NCI-H82 (cell line): ENCODE results near the gene PGAP1.

Source experiments
- DNase-seq: peaks from one replicate; lab custom pipeline; 2025; lab: John Stamatoyannopoulos, UW

The PGAP1 gene, protein sequence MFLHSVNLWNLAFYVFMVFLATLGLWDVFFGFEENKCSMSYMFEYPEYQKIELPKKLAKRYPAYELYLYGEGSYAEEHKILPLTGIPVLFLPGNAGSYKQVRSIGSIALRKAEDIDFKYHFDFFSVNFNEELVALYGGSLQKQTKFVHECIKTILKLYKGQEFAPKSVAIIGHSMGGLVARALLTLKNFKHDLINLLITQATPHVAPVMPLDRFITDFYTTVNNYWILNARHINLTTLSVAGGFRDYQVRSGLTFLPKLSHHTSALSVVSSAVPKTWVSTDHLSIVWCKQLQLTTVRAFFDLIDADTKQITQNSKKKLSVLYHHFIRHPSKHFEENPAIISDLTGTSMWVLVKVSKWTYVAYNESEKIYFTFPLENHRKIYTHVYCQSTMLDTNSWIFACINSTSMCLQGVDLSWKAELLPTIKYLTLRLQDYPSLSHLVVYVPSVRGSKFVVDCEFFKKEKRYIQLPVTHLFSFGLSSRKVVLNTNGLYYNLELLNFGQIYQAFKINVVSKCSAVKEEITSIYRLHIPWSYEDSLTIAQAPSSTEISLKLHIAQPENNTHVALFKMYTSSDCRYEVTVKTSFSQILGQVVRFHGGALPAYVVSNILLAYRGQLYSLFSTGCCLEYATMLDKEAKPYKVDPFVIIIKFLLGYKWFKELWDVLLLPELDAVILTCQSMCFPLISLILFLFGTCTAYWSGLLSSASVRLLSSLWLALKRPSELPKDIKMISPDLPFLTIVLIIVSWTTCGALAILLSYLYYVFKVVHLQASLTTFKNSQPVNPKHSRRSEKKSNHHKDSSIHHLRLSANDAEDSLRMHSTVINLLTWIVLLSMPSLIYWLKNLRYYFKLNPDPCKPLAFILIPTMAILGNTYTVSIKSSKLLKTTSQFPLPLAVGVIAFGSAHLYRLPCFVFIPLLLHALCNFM

DNA sequence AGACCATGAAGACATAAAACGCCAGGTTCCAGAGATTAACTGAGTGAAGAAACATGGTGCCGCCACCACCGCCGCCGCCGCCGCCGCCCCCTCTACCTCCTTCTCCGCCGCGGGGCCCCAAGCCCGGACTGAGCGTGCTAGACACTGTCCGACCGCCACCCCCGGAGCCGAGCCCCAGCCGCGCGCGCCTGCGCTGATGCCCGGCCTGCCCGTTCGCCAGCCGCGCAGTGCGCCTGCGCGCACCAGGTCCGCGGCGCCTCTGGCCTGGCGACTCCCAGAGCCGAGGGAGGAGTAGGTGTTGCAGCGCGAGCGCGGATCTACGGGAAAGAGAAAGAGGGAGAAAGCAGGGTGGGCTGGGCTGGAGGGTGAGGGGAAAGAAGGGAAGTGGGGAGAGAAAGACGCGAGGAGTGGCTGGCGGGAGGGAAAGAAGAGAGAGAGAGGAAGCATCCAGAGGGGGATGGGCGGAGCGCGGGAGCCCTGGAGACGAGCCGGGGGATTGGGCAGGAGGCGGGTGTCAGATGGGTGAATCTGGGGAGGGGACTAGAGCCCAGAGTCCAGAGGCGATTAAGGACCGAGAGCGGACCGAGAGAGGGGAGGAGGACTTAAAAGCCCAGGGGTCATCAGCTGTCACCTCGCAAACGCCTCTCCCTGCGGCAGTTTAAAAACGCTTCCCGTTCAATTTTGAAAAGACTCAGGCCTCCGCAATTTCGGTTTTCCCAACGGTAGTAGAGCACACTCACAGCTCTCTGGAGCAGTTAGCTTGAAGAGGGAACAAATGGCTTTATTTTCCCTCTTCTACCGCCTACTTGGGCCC lies at the start of gene PGAP1:
Gene PGAP1 (minus strand): TSS at position 146 of the 814 bp plus-strand sequence. CDS start 91 bp downstream, at position 55.
- DNase-seq = peak; percentile 98

DNA sequence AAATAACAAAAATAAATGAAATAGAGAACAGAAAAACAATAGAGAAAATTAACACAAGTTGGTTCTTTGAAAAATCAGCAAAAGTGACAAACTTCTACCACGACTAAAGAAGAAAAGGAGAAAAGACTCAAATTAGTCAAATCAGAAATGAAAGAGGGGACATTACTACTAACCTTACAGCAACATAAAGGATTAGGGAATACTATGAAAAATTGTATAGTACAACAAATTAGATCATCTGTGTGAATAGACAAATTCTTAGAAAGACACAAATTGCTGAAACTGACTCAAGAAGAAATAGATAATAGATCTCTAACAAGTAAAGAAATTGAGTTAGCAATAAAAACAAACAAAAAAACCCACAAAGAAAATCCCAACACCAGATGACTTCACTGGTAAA lies 48.5 kb upstream of the PGAP1 start:
- DNase-seq = no peak

DNA sequence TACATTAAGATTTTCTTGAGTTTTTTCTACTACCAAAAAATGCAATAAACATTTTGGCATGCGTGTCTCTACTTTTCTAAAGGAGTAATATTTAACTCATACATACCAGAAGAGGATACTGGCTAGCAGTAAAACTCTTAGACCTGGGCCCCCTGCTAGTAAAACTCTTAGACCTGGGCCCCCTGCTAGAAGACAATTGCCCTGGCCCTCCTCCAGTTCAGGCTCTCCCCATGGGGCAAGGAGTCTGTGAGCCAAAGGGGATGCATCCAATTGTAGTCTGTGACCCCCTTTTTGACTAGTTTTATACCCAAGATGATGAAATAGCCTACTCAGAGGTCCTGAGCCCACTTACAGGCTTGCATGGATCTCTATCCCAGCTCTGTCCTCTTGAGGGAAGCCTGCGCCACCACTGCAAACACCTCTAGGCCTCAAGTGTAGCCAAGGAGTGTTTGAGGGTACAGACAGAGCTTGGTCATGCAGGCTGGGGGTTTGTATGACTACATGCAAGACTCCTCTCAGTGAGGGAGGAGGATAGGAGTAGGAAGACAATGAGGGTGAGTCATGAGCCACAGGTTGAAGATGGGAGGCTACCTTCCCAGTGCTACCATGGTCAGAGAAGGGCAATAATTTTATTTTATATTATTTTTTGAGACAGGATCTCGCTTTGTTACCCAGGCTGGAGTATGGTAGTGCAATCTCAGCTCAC lies 45.2 kb upstream of the PGAP1 start:
- DNase-seq = no peak

DNA sequence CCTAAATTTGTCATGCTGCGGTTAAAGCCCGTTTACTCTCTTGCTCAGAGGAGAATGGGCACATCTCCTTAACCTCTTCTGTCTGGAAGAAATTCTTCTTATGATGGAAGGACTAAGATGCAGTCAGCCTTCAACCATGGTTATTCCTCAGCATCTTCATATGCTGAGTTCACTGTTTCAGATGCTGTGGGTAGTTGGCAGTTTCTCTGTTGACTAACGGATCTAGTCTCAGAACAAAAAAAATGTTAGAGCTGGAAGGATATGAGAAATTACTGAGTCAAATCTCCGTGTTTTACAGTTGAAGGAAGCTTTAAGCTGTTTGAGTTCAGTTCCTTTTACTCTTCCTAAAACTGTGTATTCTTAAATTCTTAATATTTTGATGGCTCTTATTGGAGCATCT lies 43.6 kb upstream of the PGAP1 start:
- no peak for DNase-seq

DNA sequence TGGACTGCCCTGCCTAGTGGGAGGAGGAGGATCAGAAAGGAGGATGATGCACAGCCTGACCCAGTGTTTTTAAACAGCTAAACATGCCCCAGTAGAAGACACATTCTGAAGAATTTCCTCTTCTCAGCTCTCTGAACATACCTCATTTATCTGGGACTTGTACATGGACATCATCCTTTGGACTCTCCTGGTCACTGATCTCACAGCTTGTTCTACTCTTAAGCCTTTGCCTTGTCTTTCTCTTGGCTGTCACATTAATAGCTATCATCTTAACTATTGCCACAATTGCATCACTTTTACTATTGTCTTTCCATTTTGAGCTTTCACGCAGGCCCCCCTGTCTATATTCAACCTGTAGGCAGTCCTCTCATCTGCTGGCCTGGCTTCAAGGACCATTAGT lies 42.0 kb upstream of the PGAP1 start:
- no peak for DNase-seq

DNA sequence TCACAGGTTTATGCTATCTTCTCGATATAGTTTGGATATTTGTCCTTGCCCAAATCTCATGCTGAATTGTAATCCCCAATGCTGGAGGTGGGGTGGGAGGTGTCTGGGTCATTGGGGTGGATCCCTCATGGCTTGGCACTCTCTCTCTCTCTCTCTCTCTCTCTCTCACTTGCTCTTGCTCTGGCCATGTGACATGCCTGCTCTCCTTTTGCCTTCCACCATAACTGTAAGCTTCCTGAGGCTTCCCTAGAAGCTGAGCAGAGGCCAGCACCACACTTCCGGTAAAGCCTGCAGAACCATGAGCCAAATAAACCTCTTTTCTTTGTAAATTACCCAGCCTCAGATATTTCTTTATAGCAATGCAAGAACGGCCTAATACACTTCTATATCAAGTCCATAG lies 41.3 kb upstream of the PGAP1 start:
- DNase-seq = no peak

DNA sequence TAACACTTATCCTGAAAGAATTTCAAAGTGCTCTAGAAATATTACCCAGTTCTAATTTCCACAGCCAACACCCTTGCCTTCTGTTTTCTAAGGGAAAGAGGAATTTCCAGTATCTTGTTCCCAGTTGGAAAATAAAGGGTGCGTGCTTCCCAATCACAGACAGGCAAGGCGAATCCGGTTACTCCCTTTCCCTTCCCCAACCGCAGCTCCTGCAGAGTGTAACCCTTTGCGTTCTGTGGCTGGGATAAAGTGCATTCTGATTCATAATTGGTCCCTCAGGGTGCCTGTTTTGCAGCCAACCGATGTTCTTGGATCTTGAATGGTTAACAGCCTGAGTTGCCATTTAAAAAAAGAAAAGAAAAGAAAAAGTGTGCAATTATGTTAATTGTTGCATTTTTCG lies 40.6 kb upstream of the PGAP1 start:
- DNase-seq = no peak

DNA sequence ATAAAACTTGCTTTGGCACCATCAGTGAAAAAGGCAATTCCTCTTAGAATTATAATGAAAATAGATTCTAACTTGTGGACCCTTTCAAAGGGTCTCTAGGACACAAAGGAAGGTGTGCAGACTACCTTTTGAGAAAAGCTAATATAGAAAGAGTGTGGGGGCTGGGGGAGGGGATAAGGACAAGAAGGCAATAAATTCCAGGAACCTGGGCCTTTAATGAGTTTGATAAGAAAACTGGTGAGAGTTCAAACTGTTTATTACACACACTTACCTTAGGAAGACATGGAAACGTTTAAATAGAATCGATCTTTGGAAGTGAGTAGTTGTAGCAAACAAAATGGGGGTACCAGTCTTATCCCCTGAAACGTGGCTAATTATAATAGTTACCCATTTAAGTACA lies 39.6 kb upstream of the PGAP1 start:
- no peak for DNase-seq

DNA sequence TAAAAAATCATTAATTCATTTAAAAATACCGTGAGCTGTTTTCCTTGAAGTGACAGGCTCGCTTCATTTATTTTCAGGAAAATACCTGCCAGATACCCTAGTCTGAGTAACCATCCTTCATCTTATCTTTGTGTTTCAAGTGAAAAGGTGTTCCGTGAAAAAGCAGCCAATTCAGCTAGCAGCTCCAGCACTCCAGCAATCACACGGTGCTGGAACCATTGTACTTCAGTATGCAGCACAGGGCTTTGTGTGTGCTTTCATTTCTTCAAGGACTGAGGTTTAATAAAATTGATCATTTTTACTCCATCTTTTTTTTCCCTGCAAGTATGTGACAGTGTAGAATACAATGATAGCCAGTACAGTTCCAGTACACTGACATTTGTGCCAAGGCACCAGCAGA lies 39.1 kb upstream of the PGAP1 start:
- no peak for DNase-seq

DNA sequence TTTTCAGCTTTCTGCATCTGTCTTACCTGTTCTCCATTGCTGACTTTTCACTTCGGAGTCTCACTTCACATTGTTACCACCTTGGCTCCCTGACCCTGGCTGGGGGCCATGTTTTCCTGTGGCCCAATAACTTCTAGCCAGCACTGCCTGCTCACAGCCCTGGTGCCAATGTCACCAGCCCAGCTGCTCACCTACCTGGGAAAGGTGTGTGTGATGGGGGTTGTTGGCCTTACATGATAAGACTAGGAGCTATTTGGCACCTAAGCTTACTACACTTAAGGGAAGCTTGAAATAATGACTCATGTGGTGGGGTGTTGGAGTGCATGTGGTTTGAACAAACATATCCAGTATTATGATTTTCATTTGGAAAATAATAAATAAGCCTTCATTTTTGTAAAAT lies 37.5 kb upstream of the PGAP1 start:
- no peak for DNase-seq

DNA sequence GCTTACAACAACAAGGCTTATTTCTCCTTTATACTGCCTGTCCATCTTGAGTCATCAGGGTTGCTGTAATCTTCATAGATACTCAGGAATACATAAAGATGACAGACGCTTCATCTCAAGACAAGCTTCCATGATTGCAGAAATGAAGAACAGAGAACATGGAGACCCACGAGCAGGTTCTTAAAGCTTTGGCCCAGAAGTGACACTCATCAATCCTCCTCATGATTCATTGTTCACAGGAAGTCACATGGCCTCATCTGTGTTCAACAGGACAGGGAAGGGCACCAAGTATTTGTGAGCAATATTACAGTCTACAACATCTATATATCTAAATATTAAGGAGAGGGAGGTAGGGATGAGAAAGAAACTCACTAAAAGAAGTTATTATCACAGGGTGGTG lies 36.5 kb upstream of the PGAP1 start:
- DNase-seq = no peak

DNA sequence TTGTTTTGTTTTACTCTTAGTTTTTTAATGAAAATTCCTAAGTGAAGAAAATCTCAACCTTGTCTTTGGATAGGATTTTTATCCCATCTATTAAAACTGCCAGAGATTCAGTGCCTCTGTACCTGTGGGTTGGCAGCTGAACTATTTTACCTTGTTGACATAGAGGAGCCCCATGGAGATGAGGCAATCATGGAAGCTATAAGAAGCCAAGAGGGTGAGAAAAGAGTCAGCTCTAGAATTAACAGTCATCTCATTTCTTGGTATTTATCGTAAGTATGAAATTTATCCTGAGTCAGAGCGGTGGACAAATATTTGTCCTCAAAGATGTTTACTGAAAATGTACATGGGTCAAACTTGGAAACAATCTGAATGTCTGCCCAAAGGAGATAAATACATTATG lies 35.8 kb upstream of the PGAP1 start:
- DNase-seq = no peak

DNA sequence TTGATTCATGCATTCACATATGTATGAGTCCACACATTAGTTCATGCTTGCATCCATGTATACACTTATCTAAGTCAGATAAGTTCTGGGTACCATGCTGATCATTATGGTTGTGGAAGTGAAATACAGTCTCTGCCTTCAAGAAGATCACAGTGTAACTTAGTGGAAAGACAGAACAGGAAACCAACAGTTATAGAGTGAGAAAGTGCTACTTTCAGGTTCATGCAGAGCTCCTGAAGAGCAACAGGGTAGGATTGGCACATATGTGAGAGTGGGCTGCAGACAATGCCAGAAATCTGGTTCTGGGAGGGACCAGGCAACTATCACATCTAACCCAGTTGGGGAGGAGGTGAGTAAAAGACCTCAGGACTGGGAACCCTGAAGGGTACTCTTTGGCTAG lies 35.4 kb upstream of the PGAP1 start:
- DNase-seq = no peak

DNA sequence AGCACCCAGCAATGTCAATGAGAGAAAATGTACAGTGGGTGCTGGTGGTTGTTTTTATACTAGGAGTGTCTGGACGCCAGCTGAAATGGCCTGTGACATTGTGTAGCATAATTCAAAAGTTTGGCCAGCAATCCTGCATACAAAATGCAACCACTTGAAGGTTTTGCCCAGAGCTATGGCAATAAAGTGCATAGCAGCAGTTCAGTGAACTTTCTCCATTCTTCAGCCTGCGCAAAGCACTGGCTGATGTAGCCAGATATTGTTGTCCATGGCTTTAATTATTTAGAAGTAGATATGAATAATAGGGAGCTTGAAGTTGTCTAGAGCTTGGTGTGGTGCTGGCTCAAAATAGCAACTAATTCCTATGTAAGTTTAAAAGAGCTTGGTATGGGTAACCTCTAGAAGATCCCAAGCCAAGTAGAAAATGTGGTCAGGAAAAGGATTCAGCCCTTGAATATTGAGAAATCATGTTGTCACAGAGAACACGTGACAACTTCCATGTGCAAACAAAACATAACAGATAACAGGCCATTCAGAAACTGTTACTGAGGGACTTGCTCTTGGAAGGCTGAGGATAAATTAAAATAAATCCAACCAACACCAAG lies 33.3 kb upstream of the PGAP1 start:
- no peak for DNase-seq

DNA sequence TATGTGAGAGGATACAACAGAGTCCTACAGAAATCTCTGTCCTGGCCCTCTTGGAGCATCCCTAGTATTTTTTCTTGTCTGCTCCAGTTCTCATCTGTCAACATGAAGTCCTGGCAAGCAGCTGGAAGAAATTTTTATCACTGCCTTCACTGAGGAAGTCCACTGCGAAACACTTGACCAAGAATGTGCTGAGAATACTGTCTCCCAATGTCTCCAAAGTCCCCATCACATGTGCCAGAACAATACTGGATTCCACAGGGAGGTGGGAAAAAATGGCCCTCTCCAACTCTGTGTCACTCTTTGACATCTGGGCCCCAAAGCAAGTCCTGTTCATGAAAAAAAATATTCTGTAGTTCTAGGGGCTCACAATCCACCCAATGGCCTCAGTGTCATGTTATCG lies 32.8 kb upstream of the PGAP1 start:
- DNase-seq = no peak

DNA sequence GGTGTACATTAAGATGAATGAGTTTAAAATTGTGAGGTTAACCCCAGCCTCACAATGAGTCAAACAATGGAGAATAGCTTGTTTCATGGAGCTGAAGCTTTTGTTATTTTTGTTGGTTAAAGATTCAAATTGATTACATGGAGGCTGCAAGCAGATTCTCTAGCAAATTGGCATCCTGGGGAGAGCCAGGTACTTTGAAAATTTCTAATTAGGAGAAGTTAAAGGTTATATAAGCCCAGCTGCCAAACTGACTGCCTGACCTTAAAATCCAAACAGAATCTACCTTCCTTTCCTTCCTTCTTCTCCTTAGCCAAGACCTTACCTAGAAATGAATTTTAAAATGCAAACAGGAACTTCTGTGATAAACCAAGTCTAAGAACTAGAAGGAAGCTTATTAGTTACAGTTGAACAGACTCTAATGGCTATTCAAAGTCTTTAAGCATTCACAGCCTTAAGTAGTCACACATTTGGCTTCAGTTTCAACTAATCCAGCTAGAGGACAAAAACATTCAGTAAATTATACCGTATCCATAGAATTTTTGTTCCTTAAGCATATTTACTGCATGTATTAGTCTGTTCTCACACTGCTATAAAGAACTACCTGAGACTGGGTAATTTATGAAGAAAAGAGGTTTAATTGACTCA lies 31.5 kb upstream of the PGAP1 start:
- no peak for DNase-seq

DNA sequence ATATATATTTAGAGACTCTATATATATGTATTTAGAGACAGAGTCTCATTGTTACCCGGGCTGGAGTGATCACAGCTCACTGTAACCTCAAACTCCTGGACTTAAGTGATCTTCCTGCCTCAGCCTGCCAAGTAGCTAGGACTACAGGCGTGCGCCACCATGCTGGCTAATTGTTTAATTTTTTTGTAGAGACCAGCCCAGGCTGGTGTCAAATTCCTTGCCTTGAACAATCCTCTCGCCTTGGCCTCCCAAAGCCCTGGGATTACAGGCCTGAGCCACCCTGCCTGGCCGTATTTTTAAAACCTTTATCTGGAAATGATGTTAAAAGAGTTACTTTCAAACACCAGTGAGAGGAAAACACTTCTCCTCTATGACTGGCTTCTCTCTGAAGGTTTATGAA lies 30.9 kb upstream of the PGAP1 start:
- peak; percentile 13 for DNase-seq

DNA sequence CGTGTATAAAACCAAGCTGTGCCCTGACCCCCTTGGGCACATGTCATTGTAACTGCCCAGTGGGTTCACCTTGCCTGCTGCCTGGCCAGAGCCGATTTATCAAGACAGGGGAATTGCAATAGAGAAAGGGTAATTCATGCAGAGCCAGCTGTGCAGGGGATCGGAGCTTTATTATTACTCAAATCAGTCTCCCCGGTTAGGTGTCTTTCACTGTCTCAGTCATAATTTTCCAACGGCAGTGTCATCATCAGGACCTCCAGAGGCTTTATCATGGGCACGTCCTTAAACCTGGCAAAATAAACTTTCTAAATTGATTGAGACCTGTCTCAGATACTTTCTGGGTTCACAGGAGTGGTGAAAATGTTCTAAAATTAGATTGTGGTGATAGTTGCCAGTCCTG lies 29.6 kb upstream of the PGAP1 start:
- DNase-seq = no peak

DNA sequence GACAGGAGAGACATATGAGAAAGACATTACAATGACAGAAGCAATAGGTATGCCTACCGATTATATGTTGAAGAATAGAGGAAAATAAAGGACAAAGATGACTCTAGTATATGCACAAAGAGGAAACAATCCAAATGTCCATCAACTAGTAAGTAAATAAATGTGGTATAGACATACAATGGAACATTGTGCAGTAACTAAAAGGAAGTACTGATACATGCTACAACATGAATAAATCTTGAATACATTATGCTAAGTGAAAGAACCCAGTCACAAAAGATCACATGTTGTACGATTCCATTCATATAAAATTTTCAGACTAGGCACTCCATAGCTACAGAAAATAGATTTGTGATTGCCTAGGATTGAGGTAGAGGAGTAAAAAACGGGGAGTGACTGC lies 28.5 kb upstream of the PGAP1 start:
- no peak for DNase-seq

DNA sequence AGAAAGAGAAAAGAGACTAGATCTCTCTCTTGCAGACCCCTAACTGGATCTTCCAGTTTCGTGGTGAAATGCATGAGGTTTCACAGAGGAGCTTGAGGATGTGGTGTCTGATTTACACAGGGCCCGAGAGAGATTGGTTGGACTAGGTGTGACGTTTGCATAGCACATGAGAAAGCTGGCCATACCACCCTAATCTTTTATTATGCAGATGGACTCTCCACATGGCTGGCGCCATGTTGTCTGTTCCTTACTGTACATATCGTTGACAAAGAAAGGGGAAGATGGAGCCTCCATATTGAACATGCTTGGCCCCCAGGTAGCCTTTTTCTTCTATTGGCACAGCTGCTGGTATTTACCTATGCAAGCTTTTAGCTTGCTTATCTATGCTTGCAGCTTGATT lies 27.5 kb upstream of the PGAP1 start:
- no peak for DNase-seq

DNA sequence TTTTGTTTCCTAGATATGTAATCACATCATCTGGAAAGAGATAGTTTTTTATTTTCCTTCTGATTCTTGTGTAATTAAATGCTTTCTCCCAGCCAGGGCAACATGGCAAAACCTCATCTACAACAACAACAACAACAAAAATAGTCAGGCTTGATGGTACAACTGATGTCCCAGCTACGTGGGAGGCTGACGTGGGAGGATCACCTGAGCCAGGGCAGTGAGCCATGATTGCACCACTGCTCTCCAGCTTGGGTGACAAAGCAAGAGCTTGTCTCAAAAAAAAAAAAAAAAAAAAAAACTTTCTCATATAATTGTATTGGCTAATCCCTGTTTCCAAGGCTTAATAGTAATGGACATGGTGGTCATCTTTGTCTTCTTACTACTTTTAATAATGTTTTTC lies 26.4 kb upstream of the PGAP1 start:
- DNase-seq = no peak
